MCF 10A (cell line): ENCODE results near the gene RPUSD3. TPM values are rescaled to one million over a fixed set of nuclear protein-coding genes. Genes with fewer than 3 reads are reported as not detected.

Experiments used
- BruUV-seq: library from RNA; stranded (reverse); fragments of 400-500 nt; replicated peaks from 2 replicates; lab custom pipeline; 2021; lab: Mats Ljungman, UMichigan
- CTCF ChIA-PET: fragments of 300-600 bp; sonication (Branson Sonifier 250); formaldehyde crosslinking; extraction: SDS; loops from one replicate; lab custom pipeline; 2021; ENCODE audit warnings: antibody characterized with exemption, inconsistent platforms; lab: Yijun Ruan, JAX
- POLR2A ChIA-PET: fragments of 300-600, 350-650 bp; sonication (Branson Sonifier 250); formaldehyde crosslinking; extraction: SDS; loops from one replicate; lab custom pipeline; 2020; ENCODE audit warnings: antibody characterized with exemption, inconsistent platforms; lab: Yijun Ruan, JAX
- DNase-seq: peaks from one replicate; pipeline ENCODE4 v3.0.0-alpha.2; 2018; ENCODE audit not compliant: unreplicated experiment
- H3K27ac Mint-ChIP-seq: one replicate; pipeline ENCODE4 v1.8.0; 2022; ENCODE audit warnings: mild to moderate bottlenecking, low read depth, mixed read lengths; ENCODE audit not compliant: unreplicated experiment
- H3K27me3 Mint-ChIP-seq: one replicate; pipeline ENCODE4 v1.8.0; 2022; ENCODE audit warnings: mixed read lengths; ENCODE audit not compliant: insufficient read depth, unreplicated experiment
- H3K36me3 Mint-ChIP-seq: one replicate; pipeline ENCODE4 v1.8.0; 2022; ENCODE audit warnings: mild to moderate bottlenecking, moderate library complexity, mixed read lengths; ENCODE audit not compliant: insufficient read depth, unreplicated experiment
- H3K4me1 Mint-ChIP-seq: one replicate; pipeline ENCODE4 v1.8.0; 2022; ENCODE audit warnings: mixed read lengths; ENCODE audit not compliant: insufficient read depth, unreplicated experiment
- H3K4me3 Mint-ChIP-seq: one replicate; pipeline ENCODE4 v1.8.0; 2022; ENCODE audit warnings: mild to moderate bottlenecking, moderate library complexity, mixed read lengths; ENCODE audit not compliant: unreplicated experiment
- H3K9me3 Mint-ChIP-seq: one replicate; pipeline ENCODE4 v1.8.0; 2022; ENCODE audit warnings: mixed read lengths; ENCODE audit not compliant: unreplicated experiment
- CTCF ChIP-seq: fragments of 200-600 bp; IDR thresholded peaks from one replicate; pipeline ENCODE4 v1.8.0; 2022; ENCODE audit warnings: antibody characterized with exemption, mild to moderate bottlenecking; ENCODE audit not compliant: unreplicated experiment
- intact Hi-C: fragments of 100-400 bp; cut with micrococcal nuclease; formaldehyde crosslinking; loops from 2 replicates; pipeline ENCODE4 v1.14.1; 2022
- total RNA-seq: library from RNA; stranded (reverse); gene quantifications from 2 replicates; pipeline ENCODE4 v1.2.3, GENCODE V29; 2022

Gene RPUSD3
- total RNA-seq, 1 experiment from 2014 or later, result 40.7 TPM

- no peak for DNase-seq
- Mint-ChIP-seq H3K4me3 (peak overlapping the region; percentile 98), H3K27me3 (no peaks in the 10 kb centered on the region), H3K9me3 (no peaks in the 10 kb centered on the region), H3K4me1 (peaks cover 31% of the 10 kb centered on the region), H3K27ac (peak overlapping the region; percentile 100), H3K36me3 (peaks cover 49% of the 10 kb centered on the region)
- ChIA-PET CTCF (interaction anchor here (0.6 to 1.3 kb wide), 3 partner anchors 11 to 489 kb away, joined by 3 read pairs; no protein-coding TSS in a partner anchor), POLR2A (interaction anchor here (1.2 kb wide), 1 partner anchor 10 kb away, joined by 3 read pairs; no protein-coding TSS in a partner anchor)
- intact Hi-C loops, result loop anchor here (5.0 kb wide), 1 partner anchor 74 kb away; no protein-coding TSS in a partner anchor
- BruUV-seq, result no TSS peak
- no peak for TF ChIP-seq CTCF
Observed at GRCh38 chr3:9791127-9791526, 52.7 kb downstream of the RPUSD3 start.

Other genes with a start within 250 kb of the RPUSD3 start
- gene MTMR14, start 194.5 kb downstream of the RPUSD3 start, total RNA-seq, result 31.3 and 32.8 TPM in 2 replicates
- not detected in 2 replicates for gene CPNE9, start 140.2 kb downstream of the RPUSD3 start, total RNA-seq
- gene BRPF1, start 112.3 kb downstream of the RPUSD3 start, total RNA-seq, result 19.9 and 21.4 TPM in 2 replicates
- 15.3 and 17.7 TPM in 2 replicates for gene OGG1, start 94.1 kb downstream of the RPUSD3 start, total RNA-seq
- gene CAMK1, start 74.1 kb downstream of the RPUSD3 start, total RNA-seq, result 8.3 and 11.7 TPM in 2 replicates
- gene TADA3, start 51.5 kb downstream of the RPUSD3 start, total RNA-seq, result 72.0 and 77.1 TPM in 2 replicates
- 122 and 132 TPM in 2 replicates for gene ARPC4, start 50.9 kb downstream of the RPUSD3 start, total RNA-seq
- gene TTLL3, start 33.7 kb downstream of the RPUSD3 start, total RNA-seq, result 14.6 and 16.6 TPM in 2 replicates
- not detected in 2 replicates for gene CIDEC, start 36.2 kb upstream of the RPUSD3 start, total RNA-seq
- gene JAGN1, start 46.6 kb upstream of the RPUSD3 start, total RNA-seq, result 49.7 and 55.4 TPM in 2 replicates
- gene IL17RE, start 58.8 kb upstream of the RPUSD3 start, total RNA-seq, result 5.0 and 5.5 TPM in 2 replicates
- gene IL17RC, start 73.1 kb upstream of the RPUSD3 start, total RNA-seq, result 25.7 and 30.1 TPM in 2 replicates
- gene CRELD1, start 89.8 kb upstream of the RPUSD3 start, total RNA-seq, result 13.4 and 19.9 TPM in 2 replicates
- 0.83 and 1.3 TPM in 2 replicates for gene PRRT3, start 108.4 kb upstream of the RPUSD3 start, total RNA-seq
- gene EMC3, start 142.8 kb upstream of the RPUSD3 start, total RNA-seq, result 55.4 and 59.1 TPM in 2 replicates
- 14.6 and 24.6 TPM in 2 replicates for gene FANCD2, start 182.4 kb upstream of the RPUSD3 start, total RNA-seq